SK-N-SH (cell line): ENCODE measurements around the gene CEP89. TPM values are rescaled to one million over a fixed set of nuclear protein-coding genes. Genes with fewer than 3 reads are reported as not detected.
"Not testable (repeated sequence)": the region's sequence is repeated elsewhere in the genome, so short reads cannot be mapped to it uniquely, and the experiment has no call there.

ENCODE experiments used
- CTCF ChIA-PET: fragments of 300-600, 350-600 bp; formaldehyde crosslinking; extraction: SDS; loops from one replicate; lab custom pipeline; 2021; lab: Yijun Ruan, JAX
- POLR2A ChIA-PET: fragments of 350-600 bp; sonication (Branson Sonifier 250); formaldehyde crosslinking; extraction: SDS; loops from one replicate; lab custom pipeline; 2020; ENCODE audit warnings: antibody characterized with exemption, inconsistent platforms; lab: Yijun Ruan, JAX
- DNase-seq: peaks from one replicate; pipeline ENCODE4 v3.0.0; 2012
- H2AFZ ChIP-seq: fragments of 200-600 bp; sonication (generic); 2 replicates; pipeline ENCODE4 v1.8.1; 2016; ENCODE audit warnings: antibody characterized with exemption, mild to moderate bottlenecking, low read depth
- H3F3A ChIP-seq: fragments of 200-600 bp; sonication (generic); replicated peaks from 2 replicates; pipeline ENCODE3; 2016; ENCODE audit warnings: antibody characterized with exemption, mild to moderate bottlenecking; ENCODE audit not compliant: insufficient read depth
- H3K27ac ChIP-seq, 2 experiments: fragments of 200-500 bp in 1 of 2; fragments of 200-600 bp in 1 of 2; sonication (Bioruptor generic) in 1 of 2; sonication (generic), shearing (Covaris generic) in 1 of 2; 2 replicates each; pipeline versions ENCODE4 v1.5.1 to v1.6.1; 2014 to 2016; ENCODE audit warnings: low read depth in 2 of 2, inconsistent platforms in 1 of 2, low read length in 1 of 2, mild to moderate bottlenecking in 1 of 2, mixed read lengths in 1 of 2
- H3K27me3 ChIP-seq: fragments of 200-600 bp; sonication (generic), shearing (Covaris generic); 2 replicates; pipeline ENCODE4 v1.6.1; 2016; ENCODE audit warnings: mixed run types; ENCODE audit not compliant: insufficient read depth
- H3K36me3 ChIP-seq, 2 experiments: fragments of 200-500 bp in 1 of 2; fragments of 200-600 bp in 1 of 2; sonication (Bioruptor generic) in 1 of 2; sonication (generic) in 1 of 2; replicated peaks in 1 of 2; 2 replicates each; pipeline versions ENCODE3 to v1.5.1; 2014 to 2016; ENCODE audit warnings: low read length in 1 of 2, mild to moderate bottlenecking in 1 of 2; ENCODE audit not compliant: insufficient read depth in 2 of 2, control insufficient read depth in 1 of 2
- H3K4me1 ChIP-seq, 2 experiments: fragments of 200-500 bp in 1 of 2; fragments of 200-600 bp in 1 of 2; sonication (Bioruptor generic) in 1 of 2; sonication (generic), shearing (Covaris generic) in 1 of 2; 2 replicates each; pipeline versions ENCODE4 v1.5.1 to v1.6.1; 2014 to 2016; ENCODE audit warnings: low read depth in 1 of 2, low read length in 1 of 2, mixed run types in 1 of 2; ENCODE audit not compliant: insufficient read depth in 2 of 2, control insufficient read depth in 1 of 2
- H3K4me2 ChIP-seq: fragments of 200-600 bp; sonication (generic), shearing (Covaris generic); 2 replicates; pipeline ENCODE4 v1.6.1; 2017; ENCODE audit warnings: mixed run types
- H3K4me3 ChIP-seq, 2 experiments: fragments of 200-500 bp in 1 of 2; fragments of 200-600 bp in 1 of 2; sonication (Bioruptor generic) in 1 of 2; sonication (generic), shearing (Covaris generic) in 1 of 2; 2 replicates each; pipeline versions ENCODE4 v1.5.1 to v1.8.1; 2014 to 2016; ENCODE audit warnings: low read depth in 2 of 2, inconsistent platforms in 1 of 2, low read length in 1 of 2, mild to moderate bottlenecking in 1 of 2, mixed read lengths in 1 of 2, moderate library complexity in 1 of 2
- H3K79me2 ChIP-seq: fragments of 200-600 bp; sonication (generic); 2 replicates; pipeline ENCODE4 v1.8.1; 2017; ENCODE audit warnings: mild to moderate bottlenecking; ENCODE audit not compliant: insufficient read depth
- H3K9ac ChIP-seq: fragments of 200-600 bp; sonication (generic); 2 replicates; pipeline ENCODE4 v1.6.1; 2017; ENCODE audit warnings: mixed run types
- H3K9me2 ChIP-seq: fragments of 200-600 bp; sonication (generic); 2 replicates; pipeline ENCODE4 v1.6.1; 2017; ENCODE audit warnings: mixed run types
- H3K9me3 ChIP-seq: fragments of 200-600 bp; sonication (generic); 2 replicates; pipeline ENCODE4 v1.6.1; 2017; ENCODE audit warnings: mixed run types, mild to moderate bottlenecking, moderate library complexity
- H4K20me1 ChIP-seq: fragments of 200-600 bp; sonication (generic); 2 replicates; pipeline ENCODE4 v1.6.1; 2017; ENCODE audit warnings: mild to moderate bottlenecking, mixed run types; ENCODE audit not compliant: insufficient read depth
- ELF1 ChIP-seq: IDR thresholded peaks from 2 replicates; pipeline ENCODE4 v1.4.0; 2012
- EP300 ChIP-seq, 2 experiments: IDR thresholded peaks; 2 replicates each; pipeline versions ENCODE4 v1.4.0 to v1.6.1; 2012; ENCODE audit warnings: borderline replicate concordance in 1 of 2, low read depth in 1 of 2, low read length in 1 of 2
- GATA2 ChIP-seq: sonication (generic); formaldehyde crosslinking; IDR thresholded peaks from 2 replicates; pipeline ENCODE4 v1.5.0; 2020; ENCODE audit warnings: mild to moderate bottlenecking, missing genetic modification reagents
- NRF1 ChIP-seq: IDR thresholded peaks from 2 replicates; pipeline ENCODE4 v1.6.1; 2012; ENCODE audit warnings: low read depth, mild to moderate bottlenecking, low read length
- RCOR1 ChIP-seq: fragments of 150-350 bp; IDR thresholded peaks from 2 replicates; pipeline ENCODE4 v1.6.1; 2017; ENCODE audit warnings: antibody characterized with exemption, low read length
- TAF1 ChIP-seq: IDR thresholded peaks from 2 replicates; pipeline ENCODE4 v1.6.1; 2012; ENCODE audit warnings: low read depth, mild to moderate bottlenecking, low read length, moderate library complexity, borderline replicate concordance
- USF2 ChIP-seq: fragments of 150-350 bp; IDR thresholded peaks from 2 replicates; pipeline ENCODE4 v1.6.1; 2017; ENCODE audit warnings: antibody characterized with exemption, low read length, low read depth, borderline replicate concordance
- WGBS: methylation state at CpG from one replicate; pipeline ENCODE4 v1.1.6; 2017; ENCODE audit warnings: low lambda C conversion rate; 5-methylcytosine and 5-hydroxymethylcytosine counted together
- polyA plus RNA-seq, 3 experiments: library from polyadenylated mRNA; depleted of rRNA; stranded (reverse); fragments of >200 nt; gene quantifications; 2 replicates each; pipeline ENCODE4 v1.2.3, GENCODE V29; 2012

Gene CEP89
- polyA plus RNA-seq, 1 of the 3 experiments (the other 2 are of a cell fraction), result 16.4 TPM

DNA sequence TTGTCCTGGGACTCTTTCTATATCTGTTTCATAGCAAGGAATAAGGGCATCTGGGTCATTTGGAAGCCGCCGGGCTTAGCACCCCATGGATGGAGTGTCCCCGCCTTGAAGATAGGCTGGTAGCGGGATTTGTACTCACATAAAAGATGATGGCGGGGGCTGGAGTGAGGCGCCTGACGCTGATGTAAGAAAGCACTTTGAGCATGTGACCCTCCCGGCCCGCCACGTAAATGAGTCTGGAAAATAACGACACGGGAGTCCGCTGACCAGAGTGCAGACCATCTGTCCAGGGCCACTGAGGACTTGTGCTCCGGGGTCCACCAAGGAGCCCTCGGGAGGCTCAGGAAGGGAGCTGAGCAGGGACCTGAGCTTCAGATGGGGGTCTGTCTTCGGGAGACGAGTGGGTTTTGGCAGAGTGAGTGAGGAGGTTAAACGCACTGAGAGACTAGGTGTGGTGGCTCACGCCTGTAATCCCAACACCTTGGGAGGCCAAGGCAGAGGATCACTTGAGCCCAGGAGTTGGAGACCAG, 128.0 kb downstream of the CEP89 start:
- Histone ChIP-seq H3K9me3 (no peaks in the 10 kb centered on the region), H3K79me2 (no peaks in the 10 kb centered on the region), H3K27me3 (no peaks in the 10 kb centered on the region), H3K27ac (no peak overlapping the region), H3K4me2 (no peak overlapping the region), H3F3A (no peaks in the 10 kb centered on the region), H2AFZ (no peak overlapping the region), H3K36me3 (no peaks in the 10 kb centered on the region), H3K4me1 (no peaks in the 10 kb centered on the region), H3K9ac (no peak overlapping the region), H3K9me2 (no peaks in the 10 kb centered on the region), H3K4me3 (no peak overlapping the region), H4K20me1 (no peaks in the 10 kb centered on the region)
- 73% methylated on average over 19 of the region's 19 CpGs for WGBS
- TF ChIP-seq GATA2 (CRISPR knock-in tag) (no peak), USF2 (no peak), TAF1 (no peak)
- no peak for DNase-seq
- ChIA-PET CTCF (interaction anchor here (0.7 to 0.8 kb wide), 2 partner anchors 45 to 120 kb away, joined by 3 read pairs; no protein-coding TSS in a partner anchor), POLR2A (no interaction called here)

- TF ChIP-seq RCOR1, result no peak
- no peak for TF ChIP-seq ELF1
- no peak for TF ChIP-seq GATA2 (CRISPR knock-in tag)
- no peak for TF ChIP-seq NRF1
- TF ChIP-seq, all 33 proteins: peak for 0
- H4K20me1 ChIP-seq, result no peaks in the 10 kb centered on the region
- no peaks in the 10 kb centered on the region for H3K27me3 ChIP-seq
These were observed 129.7 kb downstream of the CEP89 start for GRCh38 chr19:32842061-32842460.

GRCh38 chr19:32837531-32837930, 134.2 kb downstream of the CEP89 start:
- TF ChIP-seq EP300 (IDR thresholded peaks at IDR 0.05; ENCODE audit: borderline replicate concordance in 1 of 2, low read depth in 1 of 2, low read length in 1 of 2), result no peak
- TF ChIP-seq, all 33 proteins: peak for 0
- H3K4me2 ChIP-seq, result no peak overlapping the region
- H3K9me2 ChIP-seq, result no peaks in the 10 kb centered on the region
- H3F3A ChIP-seq, result no peaks in the 10 kb centered on the region
- no peak overlapping the region for H3K4me3 ChIP-seq
- no peak overlapping the region for H3K9ac ChIP-seq
- H4K20me1 ChIP-seq, result no peaks in the 10 kb centered on the region
- POLR2A ChIA-PET, result no interaction called here
- H2AFZ ChIP-seq, result no peak overlapping the region
- H3K4me1 ChIP-seq, result no peaks in the 10 kb centered on the region
- H3K36me3 ChIP-seq, result no peaks in the 10 kb centered on the region
- no peaks in the 10 kb centered on the region for H3K27me3 ChIP-seq
- CTCF ChIA-PET, result no interaction called here
- H3K27ac ChIP-seq, result no peak overlapping the region
- no peaks in the 10 kb centered on the region for H3K79me2 ChIP-seq
- H3K9me3 ChIP-seq, result no peaks in the 10 kb centered on the region
- DNase-seq, result no peak
- WGBS, result 66% methylated on average over 7 of the region's 7 CpGs

More at GRCh38 chr19:32842061-32842460, 129.7 kb downstream of the CEP89 start:
- Histone ChIP-seq H3K9me3 (no peaks in the 10 kb centered on the region), H3F3A (no peaks in the 10 kb centered on the region), H3K79me2 (no peaks in the 10 kb centered on the region), H3K4me3 (no peak overlapping the region), H3K27ac (no peak overlapping the region), H3K9ac (no peak overlapping the region), H2AFZ (no peak overlapping the region), H3K4me2 (no peak overlapping the region), H3K4me1 (no peaks in the 10 kb centered on the region), H3K36me3 (no peaks in the 10 kb centered on the region), H3K9me2 (no peaks in the 10 kb centered on the region)
- no peak for DNase-seq
- POLR2A ChIA-PET, result no interaction called here
- 38% methylated on average over 8 of the region's 8 CpGs for WGBS
- CTCF ChIA-PET, result no interaction called here

- WGBS, result 70% methylated on average over 7 of the region's 7 CpGs
- H3K9me2 ChIP-seq, H3K4me1 ChIP-seq, H2AFZ ChIP-seq, H3K36me3 ChIP-seq, H3K4me2 ChIP-seq, H3K9me3 ChIP-seq, DNase-seq, POLR2A ChIA-PET, H3F3A ChIP-seq, H3K4me3 ChIP-seq, H3K79me2 ChIP-seq, CTCF ChIA-PET, H3K9ac ChIP-seq, H3K27ac ChIP-seq, H4K20me1 ChIP-seq, H3K27me3 ChIP-seq: not testable (repeated sequence)
These were observed 138.4 kb downstream of the CEP89 start for GRCh38 chr19:32833388-32833787.

- POLR2A ChIA-PET, H3K9me2 ChIP-seq, H3K79me2 ChIP-seq, H3F3A ChIP-seq, H3K36me3 ChIP-seq, H3K27ac ChIP-seq, H3K4me3 ChIP-seq, H3K4me2 ChIP-seq, H2AFZ ChIP-seq, H3K4me1 ChIP-seq, H3K27me3 ChIP-seq, DNase-seq, H3K9ac ChIP-seq, H3K9me3 ChIP-seq, H4K20me1 ChIP-seq: not testable (repeated sequence)
- CTCF ChIA-PET, result interaction anchor here (1.0 kb wide), 1 partner anchor 30 kb away, joined by 3 read pairs; no protein-coding TSS in a partner anchor
- 79% methylated on average over 7 of the region's 7 CpGs for WGBS
These were observed 138.9 kb downstream of the CEP89 start for GRCh38 chr19:32832825-32833224.
